B cell (primary cell): ENCODE measurements around the gene APOOL. TPM values are rescaled to one million over a fixed set of nuclear protein-coding genes. Genes with fewer than 3 reads are reported as not detected.

ENCODE experiments used
- ATAC-seq: fragments of 200-7000 bp; cut with Tn5 transposase; one replicate; pipeline ENCODE4 v1.10.0; 2021; ENCODE audit warnings: low read depth, mild to moderate bottlenecking, moderate number of reproducible peaks, moderate library complexity
- CTCF ChIA-PET: fragments of 350-600 bp; sonication (Branson Sonifier 250); formaldehyde crosslinking; loops from one replicate; lab custom pipeline; 2021; ENCODE audit warnings: antibody characterized with exemption, inconsistent platforms; lab: Charles Lee
- POLR2A ChIA-PET: fragments of 350-600 bp; sonication (Branson Sonifier 250); formaldehyde crosslinking; loops from one replicate; lab custom pipeline; 2021; ENCODE audit warnings: antibody characterized with exemption; lab: Charles Lee
- DNase-seq: peaks from one replicate; pipeline ENCODE4 v3.0.0; 2013
- H2AFZ ChIP-seq: 2 replicates; pipeline ENCODE4 v1.6.1; 2012; ENCODE audit warnings: mild to moderate bottlenecking, low read depth, low read length; ENCODE audit not compliant: insufficient read depth, poor library complexity, severe bottlenecking
- H3K27ac ChIP-seq, 2 donors: 1 replicate in 1 of 2; 2 replicates in 1 of 2; pipeline ENCODE4 v1.5.1; 2012 to 2013; ENCODE audit warnings: low read length in 2 of 2, mild to moderate bottlenecking in 2 of 2, moderate library complexity in 1 of 2
- H3K27me3 ChIP-seq, 4 experiments: fragments of 200-600 bp in 1 of 4; sonication (generic) in 1 of 4; replicated peaks in 1 of 4; 1 replicate in 2 of 4; 2 replicates in 2 of 4; pipeline versions ENCODE4 v1.6.1 to v1.7.0; 2013 to 2016; ENCODE audit warnings: low read length in 3 of 4, mild to moderate bottlenecking in 2 of 4, mixed read lengths in 1 of 4, moderate library complexity in 1 of 4; ENCODE audit not compliant: insufficient read depth in 4 of 4, control insufficient read depth in 3 of 4; ENCODE audit errors: control extremely low read depth in 1 of 4
- H3K36me3 ChIP-seq, 2 experiments: replicated peaks in 1 of 2; 1 replicate in 1 of 2; 2 replicates in 1 of 2; pipeline versions ENCODE4 v1.6.1 to v1.7.1; 2013; ENCODE audit warnings: low read length in 1 of 2; ENCODE audit not compliant: insufficient read depth in 2 of 2, control insufficient read depth in 1 of 2; ENCODE audit errors: control extremely low read depth in 1 of 2, extremely low read depth in 1 of 2
- H3K4me1 ChIP-seq, 2 donors: fragments of 200-600 bp in 1 of 2; sonication (generic) in 1 of 2; 1 replicate in 1 of 2; 2 replicates in 1 of 2; pipeline versions ENCODE4 v1.5.1 to v1.6.1; 2013 to 2017; ENCODE audit warnings: low read length in 2 of 2; ENCODE audit not compliant: control insufficient read depth in 2 of 2, insufficient read depth in 2 of 2
- H3K4me2 ChIP-seq: replicated peaks from 2 replicates; pipeline ENCODE3; 2012; ENCODE audit warnings: mild to moderate bottlenecking, low read depth, low read length; ENCODE audit not compliant: poor library complexity, severe bottlenecking
- H3K4me3 ChIP-seq, 5 experiments: fragments of 200-600 bp in 1 of 5; sonication (generic) in 1 of 5; 1 replicate in 3 of 5; 2 replicates in 2 of 5; pipeline versions ENCODE4 v1.5.1 to v1.7.0; 2011 to 2016; ENCODE audit warnings: low read length in 4 of 5, mild to moderate bottlenecking in 4 of 5, low read depth in 2 of 5, control low read depth in 1 of 5, moderate library complexity in 1 of 5; ENCODE audit not compliant: insufficient read depth in 1 of 5; ENCODE audit errors: control extremely low read depth in 1 of 5, extremely low read depth in 1 of 5
- H3K79me2 ChIP-seq: fragments of 200-600 bp; sonication (generic); one replicate; pipeline ENCODE4 v1.6.0; 2016; ENCODE audit warnings: low read length; ENCODE audit not compliant: control insufficient read depth, insufficient read depth
- H3K9ac ChIP-seq: fragments of 200-600 bp; sonication (generic); 2 replicates; pipeline ENCODE4 v1.6.1; 2017; ENCODE audit warnings: mild to moderate bottlenecking, low read length, moderate library complexity
- H3K9me3 ChIP-seq, 3 donors: one replicate each; pipeline versions ENCODE4 v1.6.1 to v1.7.1; 2013; ENCODE audit warnings: low read length in 2 of 3; ENCODE audit not compliant: control insufficient read depth in 2 of 3, insufficient read depth in 1 of 3; ENCODE audit errors: control extremely low read depth in 1 of 3
- H4K20me1 ChIP-seq: 2 replicates; pipeline ENCODE4 v1.6.0; 2012; ENCODE audit warnings: mild to moderate bottlenecking, low read length; ENCODE audit not compliant: insufficient read depth, control insufficient read depth, poor library complexity, severe bottlenecking
- H3K27ac Mint-ChIP-seq: one replicate; pipeline ENCODE4 v1.8.0; 2021; ENCODE audit warnings: mixed read lengths
- H3K27me3 Mint-ChIP-seq: one replicate; pipeline ENCODE4 v1.8.0; 2021; ENCODE audit warnings: mixed read lengths
- H3K4me1 Mint-ChIP-seq: one replicate; pipeline ENCODE4 v1.8.0; 2021; ENCODE audit warnings: mixed read lengths
- H3K4me3 Mint-ChIP-seq: one replicate; pipeline ENCODE4 v1.8.0; 2021; ENCODE audit warnings: mixed read lengths
- H3K9me3 Mint-ChIP-seq: one replicate; pipeline ENCODE4 v1.8.0; 2022; ENCODE audit warnings: mixed read lengths; ENCODE audit not compliant: insufficient read depth
- CTCF ChIP-seq: fragments of 200-600 bp; IDR thresholded peaks from one replicate; pipeline ENCODE4 v1.8.0; 2022; ENCODE audit warnings: antibody characterized with exemption, mild to moderate bottlenecking
- EZH2 ChIP-seq: IDR thresholded peaks from 2 replicates; pipeline ENCODE4 v1.6.1; 2012; ENCODE audit warnings: borderline replicate concordance, low read depth, mild to moderate bottlenecking, moderate library complexity, low read length; ENCODE audit not compliant: insufficient read depth, poor library complexity, severe bottlenecking
- WGBS: methylation state at CpG from one replicate; pipeline ENCODE4 v1.1.5; 2013; ENCODE audit warnings: missing lambda C conversion rate; ENCODE audit not compliant: insufficient coverage; 5-methylcytosine and 5-hydroxymethylcytosine counted together
- intact Hi-C: fragments of 100-400 bp; cut with micrococcal nuclease; formaldehyde crosslinking; loops from one replicate; pipeline ENCODE4 v1.10.0; 2022
- polyA plus RNA-seq: library from polyadenylated mRNA; depleted of rRNA; stranded (reverse); fragments of >200 nt; gene quantifications from 2 replicates; pipeline ENCODE4 v1.2.3, GENCODE V29; 2012
- total RNA-seq, 2 donors: library from RNA; stranded (reverse); fragments of 120-200 nt in 1 of 2; gene quantifications; 1 replicate in 1 of 2; 2 replicates in 1 of 2; pipeline versions ENCODE4 v1.2.3 to v1.2.4, GENCODE V29; 2013 to 2022

The APOOL gene
- total and polyA plus RNA-seq, 2 donors (not counting 1 experiment from before 2014, with no cell fraction given): 1.8 to 9.7 TPM

GRCh38 chrX:84993150-84993549 is 10.5 kb upstream of the APOOL start:
- ChIA-PET POLR2A (no interaction called here), CTCF (no interaction called here)
- peaks cover 0 to 4% (median 0%) of the 10 kb centered on the region in 3 donors for H3K9me3 ChIP-seq
- no peak overlapping the region for H2AFZ ChIP-seq
- Mint-ChIP-seq H3K27me3 (peaks cover 3% of the 10 kb centered on the region), H3K4me1 (no peaks in the 10 kb centered on the region), H3K4me3 (no peak overlapping the region), H3K27ac (no peak overlapping the region), H3K9me3 (no peaks in the 10 kb centered on the region)
- no peak for TF ChIP-seq EZH2
- no peak for TF ChIP-seq CTCF
- no peak overlapping the region for H3K4me2 ChIP-seq
- H3K27ac ChIP-seq: no peak overlapping the region
- H3K36me3 ChIP-seq: no peaks in the 10 kb centered on the region
- WGBS: no CpG with 5 or more reads among the region's 1 CpG
- ATAC-seq: no peak
- H3K79me2 ChIP-seq: no peaks in the 10 kb centered on the region
- no peaks in the 10 kb centered on the region for H3K4me1 ChIP-seq
- DNase-seq: no peak
- H3K9ac ChIP-seq: no peak overlapping the region
- no peak overlapping the region for H3K4me3 ChIP-seq
- peaks cover 0 to 6% (median 0%) of the 10 kb centered on the region in 4 experiments for H3K27me3 ChIP-seq
- intact Hi-C loops: no loop called here
- H4K20me1 ChIP-seq: no peaks in the 10 kb centered on the region

GRCh38 chrX:85001344-85001743 is 2.3 kb upstream of the APOOL start:
- no peak for ATAC-seq
- CTCF ChIA-PET: no interaction called here
- POLR2A ChIA-PET: no interaction called here
- Mint-ChIP-seq H3K27me3 (no peaks in the 10 kb centered on the region), H3K4me1 (peaks cover 14% of the 10 kb centered on the region), H3K9me3 (no peaks in the 10 kb centered on the region), H3K4me3 (no peak overlapping the region), H3K27ac (no peak overlapping the region)
- no peak for DNase-seq
- Histone ChIP-seq H4K20me1 (no peaks in the 10 kb centered on the region), H3K79me2 (peaks cover 14% of the 10 kb centered on the region), H3K36me3 (no peaks in the 10 kb centered on the region), H3K4me3 (no peak overlapping the region), H2AFZ (no peak overlapping the region), H3K27me3 (no peaks in the 10 kb centered on the region), H3K27ac (no peak overlapping the region), H3K4me2 (no peak overlapping the region), H3K9me3 (no peaks in the 10 kb centered on the region), H3K4me1 (peaks cover 6 to 8% of the 10 kb centered on the region in 2 donors), H3K9ac (no peak overlapping the region)
- intact Hi-C loops: no loop called here
- no CpG with 5 or more reads among the region's 1 CpG for WGBS
- no peak for TF ChIP-seq EZH2
- no peak for TF ChIP-seq CTCF
